Esophagus muscularis mucosa (tissue), 2 donors: ENCODE data around the gene ZNF385C.

Experiments
- EP300 ChIP-seq: sonication (generic); formaldehyde crosslinking; IDR thresholded peaks from one replicate; pipeline ENCODE4 v1.6.1; 2017; ENCODE audit warnings: antibody characterized with exemption
- POLR2A ChIP-seq: fragments of 450-650 bp; IDR thresholded peaks from one replicate; pipeline ENCODE4 v1.6.1; 2017; ENCODE audit warnings: antibody characterized with exemption, moderate library complexity, mild to moderate bottlenecking, low read depth

GRCh38 chr17:41986634-41987033 is 111.6 kb downstream of the ZNF385C start:
- TF ChIP-seq POLR2A = no peak
- no peak for TF ChIP-seq EP300
